Tibial artery (tissue), 4 donors: Measurements from ENCODE around the gene REG1A.

Experiments used
- DNase-seq, 2 donors: peaks; one replicate each; pipeline ENCODE4 v3.0.0-alpha.2; 2019
- H3K27ac ChIP-seq, 2 donors: fragments of 200-600 bp; sonication (generic) in 1 of 2; 1 replicate in 1 of 2; 2 replicates in 1 of 2; pipeline ENCODE4 v1.5.1; 2018 to 2019; ENCODE audit warnings: mild to moderate bottlenecking in 1 of 2
- H3K27me3 ChIP-seq, 2 donors: fragments of 200-600 bp; sonication (generic) in 1 of 2; one replicate each; pipeline versions ENCODE4 v1.5.1 to v1.6.0; 2016 to 2019
- H3K36me3 ChIP-seq, 3 donors: fragments of 200-600 bp; sonication (generic) in 2 of 3; one replicate each; pipeline ENCODE4 v1.5.1; 2016 to 2019; ENCODE audit warnings: mild to moderate bottlenecking in 2 of 3
- H3K4me1 ChIP-seq, 4 donors: fragments of 200-600 bp; sonication (generic) in 2 of 4; 1 replicate in 3 of 4; 2 replicates in 1 of 4; pipeline ENCODE4 v1.5.1; 2016 to 2019
- H3K4me3 ChIP-seq, 2 donors: fragments of 200-600 bp; sonication (generic) in 1 of 2; 1 replicate in 1 of 2; 2 replicates in 1 of 2; pipeline ENCODE4 v1.5.1; 2018 to 2019; ENCODE audit warnings: mild to moderate bottlenecking in 2 of 2
- H3K9me3 ChIP-seq, 3 donors: fragments of 200-600 bp; sonication (generic) in 1 of 3; one replicate each; pipeline ENCODE4 v1.5.1; 2016 to 2019
- CTCF ChIP-seq, 2 experiments: fragments of 200-600 bp in 1 of 2; fragments of 450-650 bp in 1 of 2; IDR thresholded peaks; one replicate each; pipeline ENCODE4 v1.5.1; 2017 to 2019; ENCODE audit warnings: antibody characterized with exemption in 2 of 2, mild to moderate bottlenecking in 1 of 2, moderate library complexity in 1 of 2
- intact Hi-C: fragments of 100-400 bp; cut with DNase I; formaldehyde crosslinking; loops from one replicate; pipeline ENCODE4 v1.15.0; 2023; ENCODE audit warnings: low total_unique reads

Gene REG1A

GRCh38 chr2:79139423-79139822 is 19.1 kb downstream of the REG1A start:
- Histone ChIP-seq H3K27me3 (no peaks in the 10 kb centered on the region), H3K27ac (no peak overlapping the region), H3K4me1 (no peaks in the 10 kb centered on the region), H3K4me3 (no peak overlapping the region), H3K9me3 (no peaks in the 10 kb centered on the region), H3K36me3 (no peaks in the 10 kb centered on the region)
- intact Hi-C loops = no loop called here
- DNase-seq = no peak
- no peak for TF ChIP-seq CTCF (IDR thresholded peaks at IDR 0.05)

GRCh38 chr2:79155826-79156476 is 35.7 kb downstream of the REG1A start:
- Histone ChIP-seq H3K4me1 (no peaks in the 10 kb centered on the region), H3K27me3 (no peaks in the 10 kb centered on the region), H3K9me3 (no peaks in the 10 kb centered on the region), H3K36me3 (no peaks in the 10 kb centered on the region), H3K4me3 (no peak overlapping the region), H3K27ac (no peak overlapping the region)
- no peak for TF ChIP-seq CTCF (IDR thresholded peaks at IDR 0.05)
- DNase-seq = no peak
- intact Hi-C loops = no loop called here

DNA sequence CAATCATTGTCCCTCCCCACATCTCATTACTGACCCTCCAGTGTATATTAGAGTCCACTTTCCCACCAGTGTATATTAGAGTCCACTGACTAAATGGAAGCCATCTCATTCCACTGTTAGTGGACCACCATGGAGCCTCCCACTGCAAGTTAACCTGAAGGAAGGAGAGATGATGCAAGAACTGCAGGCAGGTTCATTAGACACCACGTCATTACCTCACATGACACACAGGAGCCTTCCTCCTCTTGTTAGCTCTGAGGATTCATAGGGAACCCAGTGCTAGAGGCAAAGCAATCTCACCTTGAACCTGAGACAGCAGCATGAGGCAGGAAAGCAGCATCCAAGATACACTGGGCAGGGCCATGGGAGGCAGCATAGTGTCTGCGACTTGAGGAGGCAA is 38.7 kb downstream of the REG1A start:
- no peaks in the 10 kb centered on the region for H3K27me3 ChIP-seq

GRCh38 chr2:79159653-79160052 is 39.4 kb downstream of the REG1A start, which contains the start of gene REG3A:
REG3A (minus strand) TSS chr2:79159753; CDS start chr2:79159405, 348 bp downstream.
- H3K4me3 ChIP-seq = no peak within 1 kb of the TSS
- no peak for DNase-seq
- TF ChIP-seq CTCF (IDR thresholded peaks at IDR 0.05) = no peak

More for the DNA sequence above, 38.7 kb downstream of the REG1A start:
- no peaks in the 10 kb centered on the region for H3K36me3 ChIP-seq
- DNase-seq = no peak
- intact Hi-C loops = no loop called here
- no peaks in the 10 kb centered on the region for H3K9me3 ChIP-seq
- TF ChIP-seq CTCF (IDR thresholded peaks at IDR 0.05) = no peak
- H3K27ac ChIP-seq = no peak overlapping the region
- no peaks in the 10 kb centered on the region for H3K4me1 ChIP-seq
- H3K4me3 ChIP-seq = no peak overlapping the region

GRCh38 chr2:79162132-79162531 is 41.8 kb downstream of the REG1A start:
- H3K36me3 ChIP-seq = no peaks in the 10 kb centered on the region
- no peaks in the 10 kb centered on the region for H3K27me3 ChIP-seq
- no peaks in the 10 kb centered on the region for H3K4me1 ChIP-seq
- no peak overlapping the region for H3K27ac ChIP-seq
- H3K9me3 ChIP-seq = no peaks in the 10 kb centered on the region
- no peak for DNase-seq
- intact Hi-C loops = no loop called here
- TF ChIP-seq CTCF (IDR thresholded peaks at IDR 0.05) = no peak
- H3K4me3 ChIP-seq = no peak overlapping the region

More at GRCh38 chr2:79159653-79160052, 39.4 kb downstream of the REG1A start, which contains the start of gene REG3A:
- no peaks in the 10 kb centered on the region for H3K9me3 ChIP-seq
- no peaks in the 10 kb centered on the region for H3K36me3 ChIP-seq
- intact Hi-C loops = no loop called here
- H3K4me1 ChIP-seq = no peaks in the 10 kb centered on the region
- no peak within 1 kb of the TSS for H3K27ac ChIP-seq
- no peaks in the 10 kb centered on the region for H3K27me3 ChIP-seq
